Bone marrow (tissue), 2 donors: Measurements from ENCODE around the gene SLC6A18.

Source experiments
- DNase-seq, 2 donors: peaks; one replicate each; lab custom pipeline; 2025; lab: John Stamatoyannopoulos, UW

The SLC6A18 gene

DNA sequence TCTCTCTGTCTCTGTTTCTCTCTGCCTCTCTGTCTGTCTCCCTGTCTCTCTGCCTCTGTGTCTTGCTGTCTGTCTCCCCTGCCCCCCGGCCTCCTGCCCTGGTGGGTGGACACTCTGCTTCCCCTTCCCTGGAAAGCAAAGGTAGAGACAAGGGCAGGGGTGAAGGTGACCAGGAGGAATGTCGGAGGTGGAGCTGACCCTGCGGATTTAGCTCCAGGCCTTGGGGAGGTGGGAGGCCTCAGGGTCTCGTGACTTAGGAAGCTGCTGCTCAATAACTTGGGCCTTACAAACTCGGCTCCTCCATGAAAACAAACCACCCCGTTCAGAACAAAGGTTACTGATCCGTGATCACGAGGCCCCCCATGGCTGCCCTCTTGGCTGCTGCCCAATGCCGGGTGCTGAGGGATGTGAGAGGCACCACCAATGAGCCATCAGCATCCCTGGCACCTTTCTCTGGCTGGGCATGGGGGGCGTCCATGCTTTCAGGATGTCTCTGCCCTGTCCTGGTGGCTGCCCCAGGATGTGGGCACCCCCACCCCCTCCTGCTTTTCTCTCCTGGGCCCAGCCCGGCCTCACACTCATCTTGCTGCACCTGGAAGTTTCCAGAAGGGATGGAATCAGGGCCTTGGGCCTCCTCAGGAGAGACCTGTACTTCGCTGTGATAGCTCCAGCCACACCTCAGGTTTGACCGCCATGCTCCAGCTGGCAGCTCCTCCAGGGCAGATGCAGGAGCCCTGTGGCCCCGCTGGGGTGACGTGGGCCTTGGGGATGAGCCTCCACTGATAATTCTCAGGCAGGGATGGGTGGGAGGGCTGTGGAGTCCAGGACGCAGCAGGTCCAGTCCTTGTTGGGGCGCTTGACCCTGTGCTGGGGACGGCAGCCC, 38.6 kb upstream of the SLC6A18 start:
- no peak for DNase-seq

DNA sequence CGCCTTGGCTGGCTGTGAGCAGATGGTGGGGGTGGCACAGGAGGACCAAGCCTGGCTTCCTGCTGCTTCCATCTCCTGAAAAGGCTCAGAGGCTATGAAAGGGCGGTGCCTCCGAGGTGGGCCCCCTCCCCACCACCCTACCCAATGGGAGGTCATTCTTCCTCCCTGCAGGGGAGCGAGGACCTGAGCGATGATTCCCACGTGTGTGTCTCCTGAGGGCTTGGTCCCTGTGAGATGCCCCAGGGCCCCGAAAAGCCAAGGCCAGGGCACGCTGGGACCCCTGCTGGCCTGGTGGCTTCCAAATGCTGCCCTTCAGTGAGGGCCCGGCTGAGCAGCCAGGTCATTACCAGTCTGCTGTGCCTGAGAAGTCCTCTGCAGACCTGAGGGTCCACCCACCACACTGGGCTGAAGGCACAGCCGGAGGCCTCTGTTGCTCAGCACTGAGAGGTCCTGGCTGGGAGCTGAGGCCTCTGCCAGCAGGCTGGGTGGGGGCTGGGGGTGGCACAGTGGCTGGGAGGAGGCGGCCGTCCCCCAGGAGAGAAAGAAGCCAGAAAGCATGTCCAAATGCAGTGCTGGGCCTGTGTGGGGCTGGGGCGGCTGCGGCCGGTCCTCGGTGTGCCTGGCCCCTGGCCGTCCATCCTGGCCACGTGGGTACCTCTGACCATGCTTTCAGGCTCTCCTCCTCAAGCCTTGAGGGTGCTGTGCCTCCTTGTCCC, 37.8 kb upstream of the SLC6A18 start:
- DNase-seq = no peak

DNA sequence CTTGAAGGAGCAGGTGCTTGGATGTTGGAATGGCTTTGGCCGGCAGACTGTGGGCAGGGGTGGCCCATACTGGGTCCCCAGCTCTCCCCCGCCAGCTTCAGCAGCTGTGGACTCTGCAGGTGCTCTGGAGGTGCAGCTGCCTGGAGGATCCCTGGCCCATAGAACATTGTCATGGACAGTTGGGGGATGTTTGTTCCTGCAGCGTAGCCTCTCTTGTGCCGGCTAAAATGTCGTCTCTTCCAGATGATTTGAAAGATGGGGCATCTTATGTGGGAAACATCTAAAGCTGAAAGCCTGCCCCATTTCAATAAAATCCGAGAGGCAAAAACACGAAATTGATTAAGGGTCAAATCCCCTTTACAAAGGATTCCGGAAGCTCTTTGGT, 37.2 kb upstream of the SLC6A18 start:
- no peak for DNase-seq

DNA sequence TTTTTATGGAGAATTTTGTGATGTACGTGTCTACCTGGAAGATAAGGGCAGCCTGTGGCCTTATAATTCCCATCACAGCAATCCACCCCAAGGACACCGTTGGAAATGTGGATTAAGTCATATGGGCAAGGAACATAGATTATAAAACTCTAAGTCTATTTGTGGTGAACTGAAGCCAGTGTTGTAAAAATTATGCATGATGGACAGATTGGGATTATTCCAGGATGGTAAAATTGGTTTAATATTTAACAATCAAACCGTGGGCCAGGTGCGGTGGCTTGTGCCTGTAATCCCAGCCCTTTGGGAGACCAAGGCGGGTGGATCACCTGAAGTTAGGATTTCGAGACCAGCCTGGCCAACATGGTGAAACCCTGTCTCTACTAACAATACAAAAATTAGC, 36.7 kb upstream of the SLC6A18 start:
- DNase-seq = no peak

DNA sequence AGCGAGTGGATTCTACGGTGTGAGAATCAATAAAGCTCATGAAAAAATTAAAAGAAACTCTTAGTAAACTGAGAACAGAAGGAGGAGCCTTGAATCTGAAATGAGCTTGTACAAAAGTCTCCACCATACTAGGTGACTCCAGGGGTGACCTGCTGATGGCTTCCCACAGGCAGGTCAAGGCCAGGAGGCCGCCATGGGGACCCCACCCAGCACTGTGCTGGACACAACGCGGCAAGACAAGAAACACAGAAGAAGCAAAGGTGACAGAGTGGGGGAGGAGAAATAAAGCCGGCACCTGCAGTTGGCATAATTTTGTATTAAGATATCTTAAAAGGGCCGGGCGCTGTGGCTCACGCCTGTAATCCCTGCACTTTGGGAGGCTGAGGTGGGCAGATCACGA, 35.9 kb upstream of the SLC6A18 start:
- no peak for DNase-seq

DNA sequence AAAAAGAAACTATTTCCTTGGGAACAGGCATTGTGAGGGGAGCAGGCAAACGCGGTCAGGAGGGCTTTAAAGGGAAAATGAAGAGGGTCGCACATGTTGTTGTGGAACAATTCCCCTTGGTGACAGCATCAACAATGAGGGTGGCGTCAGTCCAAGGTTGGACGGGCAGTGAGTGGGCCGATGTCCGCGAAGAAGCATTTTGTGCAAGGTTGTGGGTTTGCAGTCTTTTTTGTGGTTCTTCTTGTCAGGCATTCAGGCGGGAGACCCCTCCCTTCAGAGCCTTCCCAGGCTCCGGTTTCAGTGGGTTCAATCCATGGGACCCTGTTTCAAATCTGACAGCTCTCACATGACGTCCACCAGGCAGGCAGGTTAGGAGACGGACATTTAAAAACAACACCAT, 34.9 kb upstream of the SLC6A18 start:
- DNase-seq = no peak

DNA sequence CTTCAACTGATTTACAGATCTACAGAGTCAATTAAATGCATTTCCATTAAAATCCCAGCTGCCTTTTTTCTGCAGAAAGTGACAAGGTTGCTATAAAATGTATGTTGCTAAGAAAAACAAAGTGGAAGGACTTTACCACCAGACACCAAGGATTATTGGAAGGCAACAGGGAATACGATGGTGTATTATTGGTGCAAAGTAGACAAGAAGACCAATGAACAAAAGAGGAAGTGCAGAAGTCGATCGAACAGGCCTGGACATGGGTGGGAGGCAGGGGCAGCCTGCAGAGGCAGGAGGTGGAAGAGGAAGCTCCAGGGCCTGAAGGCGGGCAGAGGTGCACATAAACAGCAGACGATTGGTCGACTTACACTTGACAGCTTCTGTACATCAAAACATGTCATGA, 34.3 kb upstream of the SLC6A18 start:
- DNase-seq = no peak

DNA sequence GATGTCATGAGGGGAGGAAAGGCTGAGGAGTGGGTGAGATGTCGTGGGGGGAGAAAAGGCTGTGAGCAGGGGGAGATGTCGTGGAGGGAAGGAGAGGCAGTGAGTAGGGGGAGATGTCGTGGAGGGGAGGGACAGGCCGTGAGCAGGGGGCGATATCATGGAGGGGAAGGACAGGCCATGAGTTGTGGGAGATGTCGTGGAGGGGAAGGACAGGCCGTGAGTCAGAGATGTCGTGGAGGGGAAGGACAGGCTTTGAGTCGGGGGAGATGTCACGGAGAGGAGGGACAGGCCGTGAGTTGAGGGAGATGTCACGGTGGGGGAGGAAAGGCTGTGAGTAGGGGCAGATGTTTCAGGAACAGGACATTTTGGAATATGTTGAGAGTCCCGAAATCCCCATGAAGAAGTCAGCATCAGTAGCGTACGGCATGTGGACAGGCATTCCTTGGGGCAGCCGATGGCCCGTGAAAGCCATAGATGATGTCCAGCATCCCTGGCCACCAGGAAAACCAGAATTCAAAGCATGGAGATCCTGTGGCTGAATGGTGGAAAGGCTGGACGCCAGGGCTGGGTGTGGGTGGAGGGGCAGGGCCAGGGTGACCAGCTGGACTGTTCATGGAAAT, 32.1 kb upstream of the SLC6A18 start:
- DNase-seq = no peak

DNA sequence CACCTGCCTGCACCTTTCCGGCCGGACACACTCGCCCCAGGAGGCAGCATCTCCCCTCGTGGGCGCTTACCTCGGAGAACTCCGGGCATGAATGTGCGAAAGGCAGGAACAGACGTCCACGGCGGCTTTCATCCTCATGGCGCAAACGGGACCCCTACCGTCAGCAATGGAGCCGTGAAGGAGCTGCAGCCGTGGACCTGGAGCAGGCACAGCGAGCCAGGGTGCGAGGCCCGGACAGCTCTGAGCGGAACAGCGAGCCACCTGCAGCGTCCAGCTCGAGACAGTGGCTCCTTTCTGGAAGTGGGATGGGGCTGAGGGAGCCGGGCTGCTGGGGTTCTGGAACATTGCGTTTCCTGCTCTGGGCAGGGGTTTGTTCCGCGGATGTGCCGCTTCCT, 31.6 kb upstream of the SLC6A18 start:
- DNase-seq = no peak

DNA sequence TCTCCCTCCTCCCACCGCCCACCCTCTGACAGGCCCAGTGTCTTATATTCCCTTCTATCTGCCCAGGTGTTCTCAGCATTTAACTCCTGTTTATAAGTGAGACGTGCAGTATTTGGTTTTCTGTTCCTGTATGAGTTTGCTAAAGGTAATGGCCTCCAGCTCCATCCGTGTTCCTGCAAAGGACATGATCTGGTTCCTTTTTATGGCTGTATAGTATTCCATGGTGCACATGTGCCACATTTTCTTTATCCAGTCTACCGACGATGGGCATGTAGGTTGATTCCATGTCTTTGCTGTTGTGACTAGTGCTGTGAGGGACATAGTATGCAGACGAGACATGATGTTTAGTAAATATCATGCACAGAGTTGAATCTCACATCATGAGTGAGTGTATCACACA, 30.8 kb upstream of the SLC6A18 start:
- DNase-seq = no peak

DNA sequence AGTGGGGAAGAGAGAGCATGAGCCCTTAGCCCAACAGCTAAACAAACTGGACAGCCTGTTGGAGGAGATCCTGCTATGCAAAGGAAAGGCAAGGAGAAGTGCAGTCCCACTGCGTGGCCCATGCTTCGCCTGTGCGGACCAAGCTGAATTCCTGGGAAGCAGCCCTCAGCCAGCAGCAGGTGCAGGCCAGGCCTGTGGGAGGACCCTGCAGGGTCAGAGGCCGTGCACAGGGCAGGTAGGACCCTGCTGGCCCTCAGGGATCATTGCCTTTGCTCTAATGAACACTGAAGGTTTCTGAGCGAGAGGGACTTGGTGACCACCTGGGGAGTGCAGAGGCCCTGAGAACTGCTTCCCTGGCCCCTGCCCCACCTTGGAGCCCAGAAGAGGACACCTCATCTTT, 29.7 kb upstream of the SLC6A18 start:
- DNase-seq = no peak

DNA sequence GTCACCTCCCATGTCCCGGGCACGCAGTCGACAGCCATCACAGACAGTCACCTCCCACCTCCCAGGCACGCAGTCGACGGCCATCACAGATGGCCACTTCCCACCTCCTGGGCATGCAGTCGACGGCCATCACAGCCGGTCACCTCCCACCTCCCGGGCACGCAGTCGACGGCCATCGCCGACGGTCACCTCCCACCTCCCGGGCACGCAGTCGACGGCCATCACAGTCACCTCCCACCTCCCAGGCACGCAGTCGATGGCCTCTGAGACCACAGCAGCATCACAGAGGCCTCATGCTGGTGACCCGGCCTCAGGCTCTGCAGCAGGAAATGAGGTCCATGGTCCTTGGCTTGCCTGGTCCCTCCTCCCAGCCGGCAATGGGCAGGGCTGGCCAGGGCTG, 29.3 kb upstream of the SLC6A18 start:
- DNase-seq = no peak

DNA sequence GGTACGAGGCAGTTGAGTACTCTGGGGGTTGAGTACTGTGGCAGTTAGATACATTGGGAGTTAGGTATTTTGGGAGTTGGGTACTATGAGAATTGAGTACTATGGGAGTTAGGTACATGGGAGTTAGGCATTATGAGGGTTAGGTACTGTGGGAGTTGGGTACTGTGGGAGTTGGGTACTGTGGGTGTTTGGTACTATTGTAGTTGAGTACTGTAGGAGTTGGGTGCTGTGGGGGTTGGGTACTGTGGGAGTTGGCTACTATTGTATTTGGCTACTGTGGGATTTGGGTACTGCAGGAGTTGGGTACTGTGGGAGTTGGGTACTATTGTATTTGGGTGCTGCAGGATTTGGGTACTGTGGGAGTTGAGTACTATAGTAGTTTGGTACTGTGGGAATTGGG, 28.6 kb upstream of the SLC6A18 start:
- no peak for DNase-seq

DNA sequence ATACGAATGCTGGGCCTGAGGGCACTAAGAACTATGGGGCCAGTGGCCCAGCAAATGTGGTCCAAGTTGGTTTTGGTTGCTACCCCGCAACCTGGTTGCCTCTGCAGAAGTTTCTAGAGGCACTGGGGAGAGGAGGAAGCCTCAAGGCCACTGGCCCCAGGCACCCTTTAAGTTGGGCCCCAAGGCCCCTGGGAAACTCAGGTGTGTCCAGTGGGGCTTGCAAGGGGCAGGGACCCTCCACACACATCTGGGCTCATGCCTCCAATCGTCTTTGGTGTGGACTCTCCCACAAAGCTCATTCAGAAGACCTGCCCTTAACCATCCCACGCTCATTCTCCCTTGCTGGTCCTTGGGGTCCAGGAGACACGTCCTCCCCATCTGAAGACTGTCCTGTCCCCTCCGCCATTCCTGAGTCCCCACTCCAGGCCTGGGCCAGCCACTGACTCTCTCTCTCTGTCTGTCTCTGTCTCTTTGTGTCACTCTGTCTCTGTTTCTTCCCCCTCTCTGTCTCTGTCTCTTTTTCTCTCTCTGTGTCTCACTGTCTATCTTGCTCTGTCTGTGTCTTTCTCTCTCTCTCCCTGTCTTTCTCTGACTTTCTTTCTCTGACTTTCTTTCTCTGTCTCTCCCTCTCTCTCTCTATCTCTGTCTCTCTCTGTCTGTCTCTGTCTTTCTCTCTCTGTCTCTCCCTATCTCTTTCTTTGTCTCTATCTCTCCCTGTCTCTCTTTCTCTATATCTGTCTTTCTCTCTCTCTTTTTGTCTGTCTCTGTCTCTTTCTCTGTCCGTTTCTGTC, 27.1 kb upstream of the SLC6A18 start:
- DNase-seq = no peak

DNA sequence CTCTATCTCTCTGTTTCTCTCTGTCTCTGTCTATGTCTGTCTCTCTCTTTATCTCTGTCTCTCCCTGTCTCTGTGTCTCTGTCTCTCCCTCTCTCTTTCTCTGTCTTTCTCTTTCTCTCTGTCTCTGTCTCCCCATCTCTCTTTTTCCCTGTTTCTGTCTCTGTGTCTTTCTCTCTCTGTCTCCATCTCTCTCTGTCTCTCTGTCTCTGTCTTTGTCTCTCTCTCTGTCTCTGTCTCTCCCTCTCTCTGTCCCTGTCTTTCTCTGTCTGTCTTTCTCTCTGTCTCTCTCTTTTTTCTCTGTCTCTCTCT, 25.9 kb upstream of the SLC6A18 start:
- no peak for DNase-seq

DNA sequence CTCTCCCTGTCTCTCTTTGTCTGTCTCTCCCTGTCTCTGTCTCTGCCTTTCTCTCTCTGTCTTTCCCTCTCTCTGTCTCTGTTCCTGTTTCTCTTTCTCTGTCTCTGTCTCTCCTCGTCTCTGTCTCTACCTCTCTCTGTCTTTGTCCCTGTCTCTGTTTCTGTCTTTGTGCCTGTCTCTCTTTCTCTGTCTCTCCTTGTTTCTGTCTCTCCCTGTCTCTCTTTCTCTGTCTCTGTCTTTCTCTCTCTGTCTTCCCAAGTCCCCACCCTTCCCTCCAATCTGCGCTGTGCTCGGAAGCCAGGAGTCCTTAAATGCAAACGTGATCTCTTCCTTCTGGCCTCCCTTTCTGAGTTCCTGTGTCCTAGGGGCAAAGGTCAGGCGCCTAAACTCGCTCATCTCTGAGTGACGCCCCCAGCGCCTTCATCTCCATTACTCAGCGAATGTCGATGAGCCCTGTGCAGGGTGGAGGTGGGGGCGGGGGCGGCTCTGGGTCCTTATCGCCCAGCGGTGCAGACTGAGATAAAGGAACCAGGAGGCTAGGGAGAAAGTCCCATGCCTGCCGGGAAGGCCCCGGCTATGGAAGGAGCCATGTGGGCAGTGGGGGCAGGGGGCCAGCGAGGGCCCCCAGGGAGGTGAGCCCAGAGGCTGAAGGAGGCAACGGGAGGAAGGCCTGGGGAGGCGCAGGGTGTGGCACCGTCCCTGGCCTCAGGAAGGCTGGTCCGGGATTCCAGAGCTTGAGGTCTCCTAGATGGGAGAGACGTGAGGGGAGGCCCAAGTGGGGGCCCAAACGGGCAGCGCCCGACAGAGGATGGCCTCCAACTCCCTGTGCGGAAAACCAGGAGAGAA, 25.3 kb upstream of the SLC6A18 start:
- no peak for DNase-seq

DNA sequence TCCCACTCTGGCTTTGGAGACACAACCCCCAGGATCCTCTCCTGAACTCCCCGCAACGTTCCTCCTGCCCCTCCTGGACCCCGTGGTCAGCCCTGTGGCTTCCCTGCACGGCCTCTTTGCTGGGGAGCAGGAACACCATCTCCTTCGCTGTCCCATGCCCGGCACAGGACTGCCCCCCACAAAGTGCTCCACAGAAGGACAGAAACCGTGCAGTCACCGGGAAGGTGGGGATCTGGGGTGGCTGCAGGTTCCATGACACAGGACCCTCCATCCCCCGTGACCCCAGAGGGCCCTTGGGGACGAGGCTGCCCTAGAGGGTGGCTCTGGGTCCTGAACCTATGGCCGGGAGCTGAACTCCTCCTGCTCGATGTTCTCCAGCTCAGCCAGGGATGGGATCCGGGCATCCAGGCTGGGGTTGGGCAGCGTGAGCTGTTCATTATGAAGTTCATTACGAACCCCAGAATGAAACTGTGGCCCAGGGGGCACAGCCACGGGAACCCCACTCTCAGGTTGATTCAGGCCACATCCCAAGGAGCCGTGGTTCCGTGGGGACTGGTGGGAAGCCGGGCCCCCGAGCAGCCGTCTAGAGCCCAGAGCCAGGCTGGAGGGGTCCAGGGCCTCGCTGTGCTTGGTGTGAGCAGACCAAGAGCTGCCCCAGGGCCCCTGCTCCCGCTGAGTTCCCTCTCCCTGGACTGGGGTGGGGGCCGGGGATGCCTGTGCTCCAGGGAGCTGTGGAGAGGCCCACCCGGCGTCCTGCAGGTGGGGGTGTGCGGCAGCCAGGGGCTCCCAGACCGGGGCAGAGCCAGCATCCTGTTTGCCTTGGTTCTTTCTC, 24.5 kb upstream of the SLC6A18 start:
- no peak for DNase-seq

DNA sequence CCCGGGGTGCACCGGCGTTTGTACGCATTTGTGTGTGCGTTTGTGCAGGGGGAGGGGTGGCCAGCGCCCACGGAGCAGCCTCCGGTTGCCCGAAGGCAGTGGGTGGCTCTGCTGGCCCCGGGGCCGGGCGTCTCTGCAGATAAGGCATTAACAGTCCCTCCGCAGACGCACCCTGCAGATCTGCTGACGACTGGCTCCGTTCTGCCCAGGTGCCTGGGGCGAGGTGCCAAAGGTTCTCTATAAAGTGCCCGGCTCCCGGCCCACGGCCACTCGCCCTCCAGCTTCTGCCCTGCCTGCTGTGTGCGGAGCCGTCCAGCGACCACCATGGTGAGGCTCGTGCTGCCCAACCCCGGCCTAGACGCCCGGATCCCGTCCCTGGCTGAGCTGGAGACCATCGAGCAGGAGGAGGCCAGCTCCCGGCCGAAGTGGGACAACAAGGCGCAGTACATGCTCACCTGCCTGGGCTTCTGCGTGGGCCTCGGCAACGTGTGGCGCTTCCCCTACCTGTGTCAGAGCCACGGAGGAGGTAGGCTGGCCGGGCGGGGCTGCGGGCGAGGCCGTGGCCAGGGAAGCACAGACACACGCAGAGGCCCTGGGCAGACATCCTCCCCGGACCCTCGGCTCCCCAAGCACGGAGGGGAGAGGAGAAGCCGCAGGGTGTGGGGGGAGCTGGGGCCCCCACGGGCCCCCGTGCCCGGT, 23.7 kb upstream of the SLC6A18 start, which contains the start of gene SLC6A19:
Gene SLC6A19 (plus strand): TSS at position 269 of the 699 bp plus-strand sequence. CDS start 56 bp downstream, at position 325.
- DNase-seq = no peak

DNA sequence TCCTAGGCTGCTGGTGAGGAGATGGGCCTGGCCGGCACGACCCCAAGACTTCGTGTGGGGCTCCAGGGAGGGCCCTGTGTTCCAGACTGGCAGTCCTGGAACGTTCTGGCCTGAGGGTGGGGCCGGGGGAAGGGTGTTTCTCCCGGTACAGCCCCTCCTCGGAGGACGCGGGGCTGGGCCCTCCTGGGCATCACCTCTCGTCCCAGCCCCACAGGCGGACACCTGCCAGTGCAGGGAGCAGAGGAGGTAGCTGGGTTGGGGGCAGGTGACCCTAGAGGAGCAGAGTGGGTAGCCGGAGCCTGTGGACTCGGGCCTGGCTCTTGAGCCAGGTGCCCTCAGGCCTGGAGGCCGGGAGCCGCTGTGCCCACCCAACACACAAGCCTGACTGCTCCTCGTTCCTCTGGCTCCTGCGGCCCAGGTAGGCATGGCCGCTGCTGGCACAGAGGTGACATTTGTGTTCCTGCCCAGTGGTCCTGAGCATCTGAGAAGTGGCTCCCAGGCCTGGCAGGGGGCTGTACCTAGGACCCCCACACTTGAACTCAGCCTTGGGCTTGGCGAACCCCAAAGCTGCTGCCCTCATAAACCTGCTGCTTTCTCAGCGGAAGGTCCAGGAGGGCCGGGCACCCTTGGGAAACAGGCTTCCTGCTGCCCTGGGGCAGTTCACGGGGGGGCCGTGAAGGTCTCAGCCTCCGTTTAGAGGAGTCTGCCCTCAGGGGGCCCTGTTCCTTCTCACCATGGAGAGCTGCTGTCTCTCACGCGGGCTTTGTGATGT, 23.0 kb upstream of the SLC6A18 start:
- DNase-seq = no peak
